COLO668 (cell line): ENCODE results near the gene TBKBP1.

Experiments
- DNase-seq: peaks from one replicate; lab custom pipeline; 2025; ENCODE audit not compliant: unreplicated experiment; lab: John Stamatoyannopoulos, UW

The TBKBP1 gene

GRCh38 chr17:47693731-47694580, at the start of gene TBKBP1:
Gene TBKBP1 (plus strand): TSS chr17:47694161. CDS start chr17:47696113, 1,952 bp downstream.
- peak; percentile 29 for DNase-seq

- no peak for DNase-seq
Measured at GRCh38 chr17:47644324-47644723, 49.6 kb upstream of the TBKBP1 start.

GRCh38 chr17:47649153-47649971, 44.6 kb upstream of the TBKBP1 start, which contains the start of gene KPNB1:
Gene KPNB1 (plus strand): TSS chr17:47649919. CDS start chr17:47650245, 326 bp downstream.
- DNase-seq = peak; percentile 97

GRCh38 chr17:47649972-47650524, 43.9 kb upstream of the TBKBP1 start:
- no peak for DNase-seq

- peak; percentile 96 for DNase-seq
Measured at GRCh38 chr17:47650525-47651522, 43.1 kb upstream of the TBKBP1 start.

- no peak for DNase-seq
Measured at GRCh38 chr17:47651704-47652103, 42.3 kb upstream of the TBKBP1 start.

GRCh38 chr17:47652570-47652969, 41.4 kb upstream of the TBKBP1 start:
- no peak for DNase-seq

GRCh38 chr17:47653442-47653841, 40.5 kb upstream of the TBKBP1 start:
- DNase-seq = no peak

- no peak for DNase-seq
Measured at GRCh38 chr17:47654991-47655390, 39.0 kb upstream of the TBKBP1 start.

GRCh38 chr17:47660064-47660492, 33.9 kb upstream of the TBKBP1 start:
- no peak for DNase-seq

- peak; percentile 29 for DNase-seq
Measured at GRCh38 chr17:47663912-47664623, 29.9 kb upstream of the TBKBP1 start.

- no peak for DNase-seq
Measured at GRCh38 chr17:47664624-47664941, 29.4 kb upstream of the TBKBP1 start.

GRCh38 chr17:47665655-47666054, 28.3 kb upstream of the TBKBP1 start:
- no peak for DNase-seq

- DNase-seq = no peak
Measured at GRCh38 chr17:47669081-47669480, 24.9 kb upstream of the TBKBP1 start.

GRCh38 chr17:47670064-47670463, 23.9 kb upstream of the TBKBP1 start:
- DNase-seq = no peak

- DNase-seq = no peak
Measured at GRCh38 chr17:47674499-47674898, 19.5 kb upstream of the TBKBP1 start.

GRCh38 chr17:47675380-47676198, 18.4 kb upstream of the TBKBP1 start:
- no peak for DNase-seq

- DNase-seq = no peak
Measured at GRCh38 chr17:47676199-47676472, 17.8 kb upstream of the TBKBP1 start.

- no peak for DNase-seq
Measured at GRCh38 chr17:47676510-47677165, 17.3 kb upstream of the TBKBP1 start.
